HG03159 (cell line): ENCODE measurements around the gene GALNT17.
"Not testable (repeated sequence)": the region's sequence is repeated elsewhere in the genome, so short reads cannot be mapped to it uniquely, and the experiment has no call there.

Experiments used
- ATAC-seq: cut with Tn5 transposase; IDR thresholded peaks from one replicate; pipeline ENCODE4 v1.9.1; 2021; ENCODE audit warnings: mild to moderate bottlenecking, moderate library complexity; ENCODE audit not compliant: unreplicated experiment

The GALNT17 gene

DNA sequence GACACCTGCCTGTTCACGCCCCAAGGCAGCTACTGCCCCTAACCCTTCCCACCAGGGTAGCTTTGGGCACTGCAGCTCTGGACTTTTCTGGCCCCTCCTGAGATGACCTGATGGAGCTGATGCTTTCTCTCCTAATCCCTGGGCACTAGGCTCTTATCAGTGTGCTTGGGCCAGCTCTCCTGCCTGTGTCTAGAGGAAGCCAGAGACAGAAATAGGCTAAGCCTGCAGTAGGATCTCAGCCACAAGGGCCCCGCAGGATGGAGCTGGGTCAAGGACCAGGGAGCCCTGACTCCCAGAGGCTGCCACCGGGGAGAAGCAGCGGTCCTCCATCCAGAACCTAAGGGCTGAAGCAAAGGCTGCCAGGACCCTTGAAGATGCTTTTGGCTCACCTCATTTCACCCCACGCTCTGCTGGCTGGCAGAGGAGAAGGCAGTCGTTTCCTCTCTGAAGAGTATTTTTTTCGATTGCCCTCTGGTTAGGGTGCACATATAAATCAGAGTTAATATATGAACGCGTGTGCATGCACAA is 580.8 kb downstream of the GALNT17 start:
- no peak for ATAC-seq

DNA sequence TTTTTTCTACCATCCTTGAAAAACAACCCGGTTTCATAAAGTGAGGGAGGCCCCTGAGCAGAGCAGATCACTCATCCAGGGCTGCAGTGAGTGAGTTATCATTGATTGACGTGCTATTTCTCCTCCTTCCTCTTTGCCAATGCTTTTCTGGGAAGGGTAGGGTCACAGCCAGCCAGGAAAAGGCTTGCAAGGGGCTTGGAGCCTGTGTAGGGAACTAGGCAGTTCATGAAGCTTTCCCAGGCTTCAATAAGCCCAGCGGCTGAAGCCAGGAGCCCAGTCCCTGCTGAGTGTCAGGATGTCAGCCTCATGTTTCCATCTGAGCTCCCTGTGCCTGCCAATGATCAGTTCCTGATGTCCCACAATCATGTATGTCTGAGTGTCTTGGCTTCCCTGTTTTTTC is 584.7 kb downstream of the GALNT17 start:
- ATAC-seq: no peak

DNA sequence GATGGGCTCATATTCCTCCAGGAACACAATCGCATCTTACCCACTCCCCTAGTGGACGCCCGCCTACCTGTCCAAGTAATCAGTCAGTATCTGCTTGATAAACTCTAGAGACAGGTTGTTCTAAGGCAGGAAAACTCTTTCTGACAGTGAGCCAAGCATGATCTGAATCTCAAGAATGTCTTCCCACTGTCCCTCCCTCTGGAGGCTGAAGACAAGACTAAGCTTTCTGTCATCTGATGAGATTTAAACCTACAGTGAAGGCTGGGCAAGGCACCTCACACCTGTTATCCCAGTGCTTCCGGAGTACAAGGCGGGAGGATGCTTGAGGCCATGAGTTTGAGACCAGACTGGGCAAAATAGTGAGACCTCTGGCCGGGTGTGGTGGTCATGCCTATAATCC is 586.6 kb downstream of the GALNT17 start:
- ATAC-seq: no peak

DNA sequence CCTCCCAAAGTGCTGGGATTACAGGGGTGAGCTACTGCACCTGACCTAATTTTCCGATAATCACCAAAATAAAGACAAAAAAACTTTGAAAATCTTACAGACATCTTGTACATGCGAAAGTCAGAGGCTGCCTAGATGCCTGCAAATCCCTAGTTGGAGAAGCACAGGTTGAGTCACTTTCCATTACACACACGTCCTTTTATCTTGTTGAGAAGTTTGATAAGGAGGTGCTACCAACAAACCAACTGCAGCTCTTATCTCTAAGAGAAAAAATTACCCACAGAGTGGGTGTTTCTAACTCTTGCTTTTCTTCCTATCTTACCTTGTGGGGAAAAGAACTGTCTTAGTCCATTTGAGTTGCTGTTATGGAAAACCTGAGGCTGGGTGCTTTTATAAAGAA is 589.8 kb downstream of the GALNT17 start:
- no peak for ATAC-seq

DNA sequence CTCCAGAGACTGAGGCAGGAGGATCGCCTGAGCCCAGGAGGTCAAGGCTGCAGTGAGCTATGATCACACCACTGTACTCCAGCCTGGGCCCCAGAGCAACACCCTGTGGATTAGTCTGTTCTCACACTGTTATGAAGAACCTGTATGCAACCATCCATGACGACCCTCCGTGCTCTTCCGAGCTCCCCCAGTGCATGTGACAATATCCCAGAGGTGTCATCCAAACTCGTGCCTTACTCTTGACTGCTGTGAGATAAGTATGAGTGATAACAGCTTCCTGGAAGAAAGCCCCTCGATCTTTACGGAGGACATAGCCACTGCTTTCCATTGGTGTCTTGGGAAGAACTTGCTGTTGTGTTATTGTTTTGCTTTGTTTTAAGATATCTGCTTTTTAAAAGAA is 591.9 kb downstream of the GALNT17 start:
- no peak for ATAC-seq

DNA sequence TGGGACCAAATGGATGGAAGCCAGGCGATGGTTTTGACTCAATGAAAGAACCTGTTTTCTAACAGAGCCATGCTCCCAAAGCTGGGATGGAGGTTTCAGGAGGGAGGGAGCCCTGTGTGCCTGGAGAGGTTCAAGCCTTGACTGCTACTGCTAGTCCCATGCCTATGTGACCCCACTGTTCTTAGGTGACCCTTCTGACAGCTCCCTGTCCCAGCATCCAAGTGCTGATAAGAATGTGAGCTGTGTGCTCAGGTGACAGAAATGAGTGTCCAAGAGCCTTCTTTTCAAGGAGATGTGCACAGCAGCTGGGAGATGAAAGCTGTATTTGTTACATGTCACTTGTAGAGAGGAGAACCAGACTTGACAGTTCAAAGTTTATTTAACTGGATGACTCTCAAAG is 595.4 kb downstream of the GALNT17 start:
- no peak for ATAC-seq

DNA sequence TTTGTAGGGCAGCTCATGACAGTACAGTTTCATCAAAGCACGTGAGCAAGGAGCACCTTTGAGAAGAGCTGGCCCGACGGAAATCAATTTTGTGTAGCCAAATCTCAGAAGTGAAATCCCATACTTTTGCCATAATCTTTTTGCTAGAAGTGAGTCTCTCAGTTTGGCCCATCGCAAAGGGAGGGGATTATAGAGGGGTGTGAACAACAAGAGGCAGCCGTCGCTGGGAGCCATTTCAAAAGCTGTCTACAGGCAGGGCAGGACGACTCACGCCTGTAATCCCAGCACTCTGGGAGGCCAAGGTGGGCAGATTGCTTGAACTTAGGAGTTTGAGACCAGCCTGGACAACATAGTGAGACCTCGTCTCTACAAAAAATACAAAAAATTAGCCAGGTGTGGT is 599.8 kb downstream of the GALNT17 start:
- no peak for ATAC-seq

DNA sequence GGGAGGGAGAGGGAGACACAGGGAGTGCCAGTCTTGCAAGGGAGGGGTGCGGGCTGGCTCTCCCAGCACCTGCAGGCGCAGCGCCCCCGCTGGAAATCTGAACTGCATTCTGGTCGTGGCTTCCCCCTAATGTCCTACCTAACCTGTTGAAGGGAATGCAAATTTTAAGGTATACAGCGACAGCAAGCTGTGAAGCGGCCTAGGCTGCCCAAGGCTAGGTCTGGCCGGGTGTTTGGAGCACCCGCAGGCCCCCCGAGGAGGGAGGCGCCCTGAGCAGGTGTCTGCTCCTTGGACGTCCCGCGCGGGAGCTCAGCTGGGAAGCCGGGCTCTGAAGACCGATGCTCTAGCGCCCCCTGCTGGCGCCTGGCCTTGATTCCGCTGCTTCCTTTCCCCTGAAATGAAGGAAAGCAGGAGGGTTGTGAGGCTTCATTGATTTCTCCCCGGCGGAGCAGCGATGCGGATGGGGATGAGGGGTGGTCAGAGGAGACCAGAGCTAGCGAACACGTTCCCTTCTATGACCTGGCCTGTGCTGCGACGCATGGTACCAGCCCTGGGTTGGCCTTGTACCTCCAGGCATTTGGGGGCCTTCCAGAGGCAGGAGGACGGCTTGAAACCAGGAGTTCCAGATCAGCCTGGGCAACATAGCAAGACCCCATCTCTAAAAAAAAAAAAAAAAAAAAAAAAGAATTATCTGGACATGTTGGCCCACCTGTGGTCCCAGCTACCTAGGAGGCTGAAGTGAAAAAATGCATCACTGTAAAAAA is 601.3 kb downstream of the GALNT17 start:
- no peak for ATAC-seq

DNA sequence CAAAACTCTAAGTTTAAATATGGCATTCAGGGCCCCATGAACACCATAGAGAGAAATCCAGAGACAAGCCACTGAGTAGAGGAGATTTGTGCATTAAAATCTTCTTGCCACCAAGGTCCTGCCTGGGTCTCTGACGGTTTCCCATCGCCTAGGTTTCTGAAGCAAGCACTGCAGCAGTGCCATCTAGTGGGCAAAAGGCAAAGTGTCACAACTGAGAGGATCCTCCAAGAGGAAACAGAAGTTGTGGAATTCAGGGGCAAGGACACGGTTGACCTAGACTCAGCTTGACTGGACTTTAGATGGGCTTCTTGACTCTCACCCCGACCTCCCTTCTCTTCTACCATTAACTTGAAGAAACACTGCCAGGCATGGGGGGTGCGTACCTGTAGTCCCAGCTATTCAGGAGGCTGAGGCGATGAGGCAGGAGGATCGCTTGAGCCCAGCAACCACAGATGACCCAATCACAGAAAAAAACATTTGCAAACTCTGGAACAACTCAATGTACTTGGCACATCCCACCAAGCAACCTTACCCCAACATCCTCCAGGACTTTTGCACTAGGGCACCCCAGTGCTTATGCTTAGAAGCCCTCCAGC is 604.1 kb downstream of the GALNT17 start:
- ATAC-seq: no peak

DNA sequence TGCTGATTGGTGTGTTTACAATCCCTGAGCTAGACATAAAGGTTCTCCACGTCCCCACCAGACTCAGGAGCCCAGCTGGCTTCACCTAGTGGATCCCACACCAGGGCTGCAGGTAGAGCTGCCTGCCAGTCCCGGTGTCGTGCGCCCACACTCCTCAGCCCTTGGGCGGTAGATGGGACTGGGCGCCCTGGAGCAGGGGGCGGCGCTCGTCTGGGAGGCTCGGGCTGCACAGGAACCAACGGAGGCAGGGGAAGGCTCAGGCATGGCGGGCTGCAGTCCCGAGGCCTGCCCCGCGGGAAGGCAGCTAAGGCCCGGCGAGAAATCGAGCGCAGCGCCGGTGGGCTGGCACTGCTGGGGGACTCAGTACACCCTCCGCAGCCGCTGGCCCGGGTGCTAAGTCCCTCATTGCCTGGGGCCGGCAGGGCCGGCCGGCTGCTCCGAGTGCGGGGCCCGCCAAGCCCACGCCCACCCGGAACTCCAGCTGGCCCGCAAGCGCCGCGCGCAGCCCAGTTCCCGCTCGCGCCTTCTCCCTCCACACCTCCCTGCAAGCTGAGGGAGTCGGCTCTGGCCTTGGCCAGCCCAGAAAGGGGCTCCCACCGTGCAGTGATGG is 606.1 kb downstream of the GALNT17 start:
- ATAC-seq: not testable (repeated sequence)

DNA sequence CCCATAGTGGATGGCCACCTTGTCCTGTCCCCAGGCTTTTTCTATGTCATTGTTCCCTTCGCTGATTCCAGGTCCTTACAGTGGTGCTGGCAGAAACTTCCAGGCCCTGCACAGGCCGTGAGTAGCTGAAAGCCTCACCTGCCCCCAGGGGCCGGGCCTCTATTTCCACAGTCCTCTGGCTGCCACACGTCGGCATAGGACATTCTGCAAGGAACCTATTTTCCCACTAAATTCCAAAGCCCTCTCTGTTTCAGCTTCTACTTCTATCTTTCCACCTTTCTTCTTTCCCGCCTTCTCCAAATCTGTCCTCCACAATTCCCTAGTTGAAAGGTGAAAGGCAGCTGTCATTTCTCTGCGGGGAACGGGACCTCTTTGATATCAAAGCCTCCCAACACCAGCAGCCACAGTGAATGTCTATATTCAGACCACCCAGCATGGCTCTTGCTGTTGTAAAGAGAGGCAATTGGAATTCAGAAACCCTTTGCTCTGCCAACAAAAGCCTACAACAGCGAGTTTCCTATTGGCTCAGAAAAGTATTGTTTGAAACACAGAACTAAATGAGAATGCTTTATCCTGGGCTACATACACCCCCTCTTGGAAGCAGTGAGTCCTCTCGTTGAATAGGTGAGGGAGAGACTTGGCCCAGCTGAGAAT is 607.7 kb downstream of the GALNT17 start:
- no peak for ATAC-seq

DNA sequence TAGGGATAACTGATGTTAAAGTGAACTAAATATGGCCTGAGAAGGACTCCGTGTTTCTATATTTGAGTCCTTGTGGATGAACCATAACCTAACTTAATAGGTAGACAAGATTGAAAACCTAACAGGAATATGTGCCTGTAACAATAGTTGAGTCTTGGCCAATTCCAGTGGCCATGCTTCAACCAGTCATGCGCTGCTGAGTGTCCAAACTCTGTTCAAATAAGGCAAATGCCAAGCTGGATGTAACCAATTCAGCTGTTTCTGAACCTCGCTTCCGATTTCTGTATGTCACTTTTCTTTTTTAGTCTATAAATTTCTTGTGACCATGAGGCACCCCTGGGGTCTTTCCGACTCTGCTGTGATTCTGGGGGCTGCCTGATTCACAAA is 608.2 kb downstream of the GALNT17 start:
- no peak for ATAC-seq

DNA sequence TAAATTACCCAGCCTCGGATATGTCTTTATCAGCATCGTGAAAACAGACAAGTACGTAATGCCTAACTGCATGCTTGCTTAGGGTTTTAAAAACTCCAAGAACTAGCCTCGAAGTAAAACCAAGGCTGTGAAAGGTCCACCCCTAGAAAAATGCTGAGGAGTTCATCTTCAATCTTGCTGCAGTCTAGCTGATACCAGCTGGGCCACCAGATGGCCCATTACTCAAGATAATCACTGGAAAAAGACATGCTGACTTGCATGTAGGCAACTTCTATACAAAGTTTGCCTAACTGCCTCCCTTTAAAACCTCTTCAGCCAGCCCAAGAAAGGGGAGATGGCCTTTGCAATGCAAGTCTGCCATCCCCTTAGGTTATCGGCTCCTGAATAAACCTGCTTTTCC is 614.1 kb downstream of the GALNT17 start:
- ATAC-seq: no peak

DNA sequence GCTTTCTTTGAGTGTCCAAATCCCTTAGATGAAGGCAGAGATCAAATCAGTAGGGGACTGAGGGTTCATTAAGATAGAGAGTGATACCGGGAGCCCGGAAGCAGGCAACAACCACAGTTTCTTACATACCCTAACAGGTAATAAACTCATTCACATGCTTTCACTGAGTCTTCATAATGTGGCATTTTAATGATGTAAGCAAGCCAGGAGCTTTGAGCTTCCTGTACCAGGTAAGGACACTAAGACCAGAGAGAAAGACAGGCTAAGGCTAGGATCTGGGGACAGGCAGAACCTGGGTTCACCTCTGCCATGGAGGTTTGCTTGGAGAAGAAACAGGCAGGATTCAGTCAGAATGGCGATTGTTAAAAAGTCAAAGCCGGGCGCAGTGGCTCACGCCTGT is 618.3 kb downstream of the GALNT17 start:
- no peak for ATAC-seq

DNA sequence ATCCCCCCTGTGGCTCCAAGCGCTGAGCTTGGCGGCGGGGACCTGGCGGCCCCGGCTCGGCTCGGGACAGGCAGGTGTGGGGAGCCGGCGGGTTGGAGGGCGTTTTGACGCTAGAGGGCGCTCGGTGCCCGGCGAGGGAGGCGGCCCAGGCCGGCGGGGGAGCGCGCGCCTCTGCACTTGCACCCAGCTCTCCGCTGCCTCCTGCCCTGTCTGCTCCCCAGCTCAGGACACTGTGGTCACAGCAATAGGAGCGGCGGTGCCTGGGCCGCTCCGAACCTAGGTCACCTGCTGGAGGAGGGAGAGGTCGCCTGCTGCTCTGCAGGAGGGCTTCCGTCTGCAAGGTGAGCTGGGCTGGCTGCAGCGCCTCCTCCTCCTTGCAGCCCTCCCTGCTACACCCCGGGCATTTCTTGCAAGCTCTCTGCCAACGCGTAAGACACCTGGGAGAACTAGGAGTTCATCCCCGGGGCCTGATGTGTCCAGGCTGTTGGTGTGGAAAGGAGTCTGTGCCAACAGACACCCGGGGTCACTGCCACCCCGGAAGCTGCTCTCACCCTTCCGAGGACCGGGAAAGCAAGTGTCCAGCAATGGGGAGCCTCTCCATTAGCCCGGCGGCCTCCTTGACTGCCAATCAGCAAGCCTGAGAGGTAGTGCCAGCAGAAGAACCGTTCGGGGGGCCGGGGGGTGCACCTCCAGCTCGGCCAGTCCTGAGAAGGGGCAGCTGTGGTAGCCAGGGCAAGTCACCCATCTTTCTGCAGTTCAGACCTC is 620.4 kb downstream of the GALNT17 start:
- no peak for ATAC-seq

DNA sequence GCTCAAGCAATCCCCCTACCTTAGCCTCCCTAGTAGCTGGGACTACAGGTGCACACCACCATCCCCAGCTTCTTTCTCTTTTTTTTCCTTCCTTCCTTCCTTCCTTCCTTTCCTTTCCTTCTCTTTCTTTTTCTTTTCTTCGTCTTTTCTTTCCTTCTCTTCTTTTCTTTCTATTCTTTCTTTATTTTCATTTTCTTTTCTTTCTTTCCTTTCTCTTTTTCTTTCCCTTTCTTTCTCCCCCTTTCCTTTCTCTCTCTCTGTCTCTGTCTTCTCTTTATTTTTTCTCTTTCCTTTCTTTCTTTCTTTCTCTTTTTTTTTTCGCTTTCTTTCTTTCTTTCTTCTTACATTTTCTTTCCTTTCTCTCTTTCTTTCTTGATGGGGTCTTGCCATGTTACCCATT is 621.3 kb downstream of the GALNT17 start:
- ATAC-seq: no peak

DNA sequence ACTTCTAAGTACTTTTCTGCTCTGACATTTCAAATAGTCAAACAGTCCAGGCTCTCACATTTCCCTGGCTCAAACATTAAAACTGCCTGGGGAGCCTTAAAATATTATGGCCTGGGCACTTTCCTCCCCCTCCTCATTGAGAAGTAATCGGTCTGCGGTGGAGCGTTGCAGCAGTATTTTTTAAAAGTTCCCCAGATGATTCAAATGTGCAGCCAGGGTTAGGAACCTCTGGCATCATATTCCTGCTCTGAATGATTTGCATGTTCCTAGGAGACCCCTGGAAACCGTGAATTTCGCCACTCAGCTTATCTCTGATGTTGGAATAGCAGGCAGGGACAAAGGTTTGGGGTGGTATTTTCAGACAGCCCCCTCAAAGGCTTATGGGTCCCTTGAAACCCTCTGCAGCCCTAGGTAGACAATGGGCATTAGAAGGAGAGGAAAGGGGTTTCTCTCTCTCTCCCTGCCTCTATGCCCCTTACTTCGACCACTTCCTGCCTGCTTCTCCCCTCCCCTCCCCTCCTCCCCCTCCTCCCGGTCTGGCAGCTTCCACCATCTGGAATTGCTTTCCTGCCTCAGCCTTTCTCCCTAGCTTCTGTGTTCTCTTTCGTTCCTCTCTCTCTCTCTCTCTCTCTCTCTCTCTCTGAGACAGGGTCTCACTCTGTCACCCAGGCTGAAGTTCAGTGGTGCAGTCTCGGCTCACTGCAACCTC is 622.2 kb downstream of the GALNT17 start:
- ATAC-seq: no peak

DNA sequence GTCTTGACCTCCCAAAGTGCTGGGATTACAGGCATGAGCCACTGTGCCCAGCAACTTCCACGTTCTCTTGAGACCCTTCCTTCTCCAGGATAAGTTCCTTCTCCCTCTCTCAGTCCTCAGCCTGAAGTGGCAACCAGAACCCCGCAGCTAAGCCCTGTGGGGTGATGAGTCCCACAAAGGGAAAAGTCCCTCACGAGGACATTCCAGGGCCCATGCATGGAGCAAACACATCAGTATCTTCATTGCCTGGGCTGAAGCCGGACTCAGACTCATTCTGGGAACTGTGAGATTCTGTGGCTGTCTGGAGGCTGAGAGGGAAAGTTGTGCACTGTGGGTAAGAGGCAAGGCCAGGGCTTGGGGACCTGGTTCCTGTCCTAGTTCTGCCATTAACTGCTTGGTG is 622.9 kb downstream of the GALNT17 start:
- ATAC-seq: no peak

DNA sequence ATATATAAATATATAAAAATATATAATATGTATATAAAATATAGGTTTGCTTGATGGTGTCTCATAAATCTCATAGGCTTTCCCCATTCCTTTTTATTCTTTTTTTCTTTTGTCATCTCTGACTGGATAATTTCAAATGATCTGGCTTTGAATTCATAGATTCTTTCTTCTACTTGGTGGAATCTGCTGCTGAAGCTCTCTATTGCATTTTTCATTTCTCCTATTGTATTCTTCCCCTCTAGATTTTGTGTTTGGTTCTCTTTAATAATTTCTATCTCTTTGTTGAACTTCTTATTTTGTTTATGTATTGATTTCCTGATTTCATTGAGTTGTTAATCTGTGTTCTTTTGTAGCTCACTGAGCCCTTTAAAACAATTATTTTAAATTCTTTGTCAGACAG is 629.4 kb downstream of the GALNT17 start:
- ATAC-seq: no peak
